Measurements from ENCODE around the gene ZNF112. TPM values are rescaled to one million over a fixed set of nuclear protein-coding genes. Genes with fewer than 3 reads are reported as not detected.

Gene ZNF112
- total RNA-seq, 1 experiment from 2014 or later, result 3.1 TPM

GRCh38 chr19:44304659-44305193, 51.8 kb downstream of the ZNF112 start, which contains the start of gene ZNF235:
ZNF235 (minus strand) TSS chr19:44305025; CDS start chr19:44303404, 1,621 bp downstream.
- peak; percentile 94 for DNase-seq (ENCODE audit: low read depth, low spot score)
- in situ Hi-C loops (cut with HindIII; ENCODE audit: low pct_unique_long_range_greater_than_20kb, low sequenced_read_pairs), result no loop called here

- in situ Hi-C loops (cut with HindIII; ENCODE audit: low pct_unique_long_range_greater_than_20kb, low sequenced_read_pairs), result no loop called here
- DNase-seq (ENCODE audit: low read depth, low spot score), result peak; percentile 5
Measured at GRCh38 chr19:44303976-44304568, 52.4 kb downstream of the ZNF112 start.

GRCh38 chr19:44303320-44303719, 53.2 kb downstream of the ZNF112 start:
- in situ Hi-C loops (cut with HindIII; ENCODE audit: low pct_unique_long_range_greater_than_20kb, low sequenced_read_pairs), result no loop called here
- DNase-seq (ENCODE audit: low read depth, low spot score), result no peak

- no peak for DNase-seq (ENCODE audit: low read depth, low spot score)
- in situ Hi-C loops (cut with HindIII; ENCODE audit: low pct_unique_long_range_greater_than_20kb, low sequenced_read_pairs), result no loop called here
Measured at GRCh38 chr19:44284968-44285367, 71.5 kb downstream of the ZNF112 start.

- in situ Hi-C loops (cut with HindIII; ENCODE audit: low pct_unique_long_range_greater_than_20kb, low sequenced_read_pairs), result no loop called here
- no peak for DNase-seq (ENCODE audit: low read depth, low spot score)
Measured at GRCh38 chr19:44282846-44283245, 73.6 kb downstream of the ZNF112 start.

GRCh38 chr19:44280916-44281315, 75.6 kb downstream of the ZNF112 start:
- in situ Hi-C loops (cut with HindIII; ENCODE audit: low pct_unique_long_range_greater_than_20kb, low sequenced_read_pairs), result no loop called here

GRCh38 chr19:44278181-44278690, 78.2 kb downstream of the ZNF112 start:
- in situ Hi-C loops (cut with HindIII; ENCODE audit: low pct_unique_long_range_greater_than_20kb, low sequenced_read_pairs), result no loop called here
- no peak for DNase-seq (ENCODE audit: low read depth, low spot score)

More at GRCh38 chr19:44280916-44281315, 75.6 kb downstream of the ZNF112 start:
- no peak for DNase-seq (ENCODE audit: low read depth, low spot score)

- no peak for DNase-seq (ENCODE audit: low read depth, low spot score)
- in situ Hi-C loops (cut with HindIII; ENCODE audit: low pct_unique_long_range_greater_than_20kb, low sequenced_read_pairs), result no loop called here
Measured at GRCh38 chr19:44277331-44277730, 79.1 kb downstream of the ZNF112 start.

Small RNAs within 50 kb of the gene (small RNA-seq; reads per million reads assigned to genes)
- gene NDUFA3P1, result 0 reads per million in 2 experiments

Other genes starting within 250 kb of the ZNF112 start
- gene ZNF225, start 243.3 kb downstream of the ZNF112 start, total RNA-seq (2014; rRNA removed; shearing (Covaris generic)), result 3.4 and 4.4 TPM in 2 replicates
- gene ZNF234, start 215.1 kb downstream of the ZNF112 start, total RNA-seq (2014; rRNA removed; shearing (Covaris generic)), result 7.0 and 7.4 TPM in 2 replicates
- 9.5 and 21.2 TPM in 2 replicates for gene ZNF226, start 191.6 kb downstream of the ZNF112 start, total RNA-seq (2014; rRNA removed; shearing (Covaris generic))
- 16.2 and 16.7 TPM in 2 replicates for gene ZNF227, start 144.1 kb downstream of the ZNF112 start, total RNA-seq (2014; rRNA removed; shearing (Covaris generic))
- 0.35 and 0.61 TPM in 2 replicates for gene ZNF233, start 96.8 kb downstream of the ZNF112 start, total RNA-seq (2014; rRNA removed; shearing (Covaris generic))
- 4.7 and 5.1 TPM in 2 replicates for gene ZNF235, start 51.7 kb downstream of the ZNF112 start, total RNA-seq (2014; rRNA removed; shearing (Covaris generic))
- gene ZNF285, start 44.9 kb upstream of the ZNF112 start, total RNA-seq (2014; rRNA removed; shearing (Covaris generic)), result 2.6 and 3.6 TPM in 2 replicates
- gene ZNF229, start 91.8 kb upstream of the ZNF112 start, total RNA-seq (2014; rRNA removed; shearing (Covaris generic)), result 0.29 and 0.98 TPM in 2 replicates
- gene ZNF180, start 143.8 kb upstream of the ZNF112 start, total RNA-seq (2014; rRNA removed; shearing (Covaris generic)), result 6.7 and 7.4 TPM in 2 replicates
- not detected in 2 replicates for gene CEACAM20, start 173.0 kb upstream of the ZNF112 start, total RNA-seq (2014; rRNA removed; shearing (Covaris generic))